C4-2B (cell line): ENCODE data around the gene EXOC6B.

ENCODE experiments used
- H3K27ac ChIP-seq: fragments of 450-650 bp; 2 replicates; pipeline ENCODE4 v1.5.1; 2017
- ZFX ChIP-seq: fragments of 450-650 bp; IDR thresholded peaks from 2 replicates; pipeline ENCODE4 v1.6.1; 2017
- TF ChIP-seq, protein P1 (sequence below): fragments of 450-650 bp; conservative IDR thresholded peaks from 2 replicates; pipeline ENCODE4 v1.5.1; 2017; ENCODE audit warnings: mild to moderate bottlenecking

Gene EXOC6B

DNA sequence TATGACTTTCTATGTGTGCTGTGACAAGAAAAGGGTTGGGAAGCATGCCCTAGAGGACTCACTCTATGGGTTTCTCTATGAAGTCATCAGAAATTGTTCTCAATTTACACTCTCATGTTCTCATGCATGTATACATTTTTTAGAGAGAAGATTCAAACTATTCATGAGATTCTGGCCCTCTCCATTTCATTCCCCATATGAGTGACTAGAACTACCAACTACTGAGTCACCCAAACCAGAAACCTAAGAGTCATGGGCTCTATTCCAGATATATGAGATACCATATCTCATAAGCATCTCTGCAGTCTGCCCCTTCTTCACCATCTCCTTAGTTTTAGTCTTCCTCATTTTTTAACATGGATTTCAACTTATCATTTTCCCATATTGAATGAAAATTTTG, 87.7 kb downstream of the EXOC6B start:
- TF ChIP-seq, protein P1, sequence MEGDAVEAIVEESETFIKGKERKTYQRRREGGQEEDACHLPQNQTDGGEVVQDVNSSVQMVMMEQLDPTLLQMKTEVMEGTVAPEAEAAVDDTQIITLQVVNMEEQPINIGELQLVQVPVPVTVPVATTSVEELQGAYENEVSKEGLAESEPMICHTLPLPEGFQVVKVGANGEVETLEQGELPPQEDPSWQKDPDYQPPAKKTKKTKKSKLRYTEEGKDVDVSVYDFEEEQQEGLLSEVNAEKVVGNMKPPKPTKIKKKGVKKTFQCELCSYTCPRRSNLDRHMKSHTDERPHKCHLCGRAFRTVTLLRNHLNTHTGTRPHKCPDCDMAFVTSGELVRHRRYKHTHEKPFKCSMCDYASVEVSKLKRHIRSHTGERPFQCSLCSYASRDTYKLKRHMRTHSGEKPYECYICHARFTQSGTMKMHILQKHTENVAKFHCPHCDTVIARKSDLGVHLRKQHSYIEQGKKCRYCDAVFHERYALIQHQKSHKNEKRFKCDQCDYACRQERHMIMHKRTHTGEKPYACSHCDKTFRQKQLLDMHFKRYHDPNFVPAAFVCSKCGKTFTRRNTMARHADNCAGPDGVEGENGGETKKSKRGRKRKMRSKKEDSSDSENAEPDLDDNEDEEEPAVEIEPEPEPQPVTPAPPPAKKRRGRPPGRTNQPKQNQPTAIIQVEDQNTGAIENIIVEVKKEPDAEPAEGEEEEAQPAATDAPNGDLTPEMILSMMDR, result no peak
- no peak for TF ChIP-seq ZFX
- no peak overlapping the region for H3K27ac ChIP-seq

DNA sequence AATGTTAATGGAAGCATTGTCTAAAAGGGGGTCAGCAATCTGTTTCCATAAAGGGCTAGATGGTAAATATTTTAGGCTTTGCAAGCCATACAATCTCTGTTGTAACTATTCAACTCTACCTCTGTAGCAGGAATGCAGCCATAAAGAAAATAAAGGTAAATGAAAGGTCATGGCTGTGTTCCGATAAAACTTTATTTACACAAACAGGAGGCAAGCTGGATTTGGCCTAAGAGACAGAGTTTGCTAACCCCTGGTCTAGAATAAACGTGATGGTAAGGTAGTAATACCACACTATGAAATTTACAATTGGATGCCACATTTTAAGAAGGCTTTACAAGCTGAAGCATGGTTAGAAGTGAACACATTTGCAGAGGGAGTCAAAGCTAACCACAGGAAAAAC, 91.4 kb downstream of the EXOC6B start:
- no peak for TF ChIP-seq ZFX
- TF ChIP-seq, protein P1, result no peak
- no peak overlapping the region for H3K27ac ChIP-seq

DNA sequence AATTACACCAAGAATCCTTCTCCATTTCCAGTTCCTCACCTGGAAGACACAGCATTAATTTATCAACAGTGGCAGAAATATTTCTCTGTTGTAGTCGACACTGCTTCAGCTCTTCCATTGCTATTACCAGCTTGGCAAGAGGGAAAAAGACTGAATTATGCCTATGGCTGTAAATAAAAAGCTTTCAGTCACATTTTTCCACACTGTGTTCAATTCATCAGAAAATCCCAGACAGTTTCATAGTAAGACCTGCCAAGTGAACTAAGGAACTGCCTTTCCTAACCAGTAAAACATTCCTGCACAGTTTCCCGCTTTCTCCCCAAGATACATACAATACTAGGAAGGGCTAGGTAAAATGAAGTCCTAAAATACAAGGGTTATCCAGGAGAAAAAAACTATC, 94.7 kb downstream of the EXOC6B start:
- no peak for TF ChIP-seq ZFX
- TF ChIP-seq, protein P1, result no peak
- no peak overlapping the region for H3K27ac ChIP-seq

DNA sequence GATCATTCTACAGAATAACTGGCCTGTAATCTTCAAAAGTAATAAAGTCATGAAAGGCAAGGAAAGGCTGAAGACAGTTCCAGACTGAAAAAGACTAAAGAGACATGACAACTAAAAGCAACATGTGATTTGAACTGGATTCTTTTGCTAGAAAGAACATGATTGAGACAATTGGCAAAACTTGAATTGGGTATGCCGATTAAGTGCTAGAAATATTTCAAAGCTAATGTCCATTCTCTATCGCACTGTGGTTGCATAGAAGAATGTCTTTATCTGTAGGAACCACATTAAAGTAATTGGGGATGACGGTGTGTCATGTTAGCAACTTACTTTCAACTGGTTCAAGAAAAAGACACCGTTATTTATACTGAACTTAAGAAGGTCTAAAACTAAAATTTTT, 98.5 kb downstream of the EXOC6B start:
- no peak for TF ChIP-seq ZFX
- TF ChIP-seq, protein P1, result no peak

DNA sequence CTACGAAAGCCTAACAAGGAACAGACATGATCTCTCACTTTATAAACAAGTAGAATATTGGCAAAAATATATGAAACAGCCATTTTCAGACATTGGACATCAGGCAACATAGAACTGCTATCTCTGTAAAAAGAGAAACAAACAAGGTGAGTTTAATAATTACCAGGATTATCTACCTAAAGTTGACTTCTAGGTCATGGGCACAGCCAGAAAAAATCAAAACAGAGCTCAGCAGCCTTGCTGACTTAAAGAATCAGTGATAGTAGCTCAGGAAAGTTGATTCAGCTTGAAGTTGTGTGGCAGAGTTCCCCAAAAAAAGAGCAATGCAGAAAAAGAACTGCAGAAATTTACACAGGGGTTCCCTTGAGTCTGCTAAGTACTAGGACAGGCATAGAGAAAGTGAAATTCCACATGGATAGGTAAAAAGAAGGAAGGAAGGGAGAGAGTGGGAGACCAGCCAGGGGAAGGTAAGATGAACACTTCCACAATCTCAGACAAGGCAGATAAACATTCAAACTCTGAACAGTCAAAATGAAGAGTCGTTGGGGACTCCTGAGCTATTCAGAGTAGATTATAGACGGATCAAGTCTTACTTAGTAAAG, 102.0 kb downstream of the EXOC6B start:
- no peak overlapping the region for H3K27ac ChIP-seq
- TF ChIP-seq ZFX, result no peak
- TF ChIP-seq, protein P1, result no peak

More for the DNA sequence above, 98.5 kb downstream of the EXOC6B start:
- no peak overlapping the region for H3K27ac ChIP-seq

DNA sequence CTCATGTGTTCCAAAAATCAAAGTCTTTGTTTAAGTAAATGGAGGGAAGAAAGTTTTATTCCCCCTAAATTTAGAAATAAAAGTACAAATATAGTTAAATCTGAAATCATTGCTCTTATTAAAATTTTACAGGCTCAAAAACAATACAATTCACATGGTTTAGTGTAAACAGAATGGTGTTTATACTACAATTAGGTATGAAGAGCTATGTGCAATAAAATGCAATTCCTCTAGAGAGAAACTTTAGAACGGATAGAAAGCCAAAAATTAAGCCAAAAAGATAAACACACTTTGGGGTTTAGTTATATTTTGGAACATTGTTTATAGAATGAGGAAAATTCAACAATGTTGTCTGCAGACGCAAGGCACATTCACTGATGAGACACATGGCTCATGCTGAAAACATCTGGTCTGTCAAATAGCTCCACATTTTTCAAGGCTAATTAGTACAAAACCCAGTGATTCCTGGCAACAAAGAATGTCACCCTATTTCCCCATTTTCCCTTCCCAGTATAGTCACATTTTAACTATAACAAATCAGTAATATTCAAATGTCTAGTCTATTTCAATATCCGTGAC, 103.3 kb downstream of the EXOC6B start:
- TF ChIP-seq, protein P1, result no peak
- TF ChIP-seq ZFX, result no peak
- no peak overlapping the region for H3K27ac ChIP-seq

DNA sequence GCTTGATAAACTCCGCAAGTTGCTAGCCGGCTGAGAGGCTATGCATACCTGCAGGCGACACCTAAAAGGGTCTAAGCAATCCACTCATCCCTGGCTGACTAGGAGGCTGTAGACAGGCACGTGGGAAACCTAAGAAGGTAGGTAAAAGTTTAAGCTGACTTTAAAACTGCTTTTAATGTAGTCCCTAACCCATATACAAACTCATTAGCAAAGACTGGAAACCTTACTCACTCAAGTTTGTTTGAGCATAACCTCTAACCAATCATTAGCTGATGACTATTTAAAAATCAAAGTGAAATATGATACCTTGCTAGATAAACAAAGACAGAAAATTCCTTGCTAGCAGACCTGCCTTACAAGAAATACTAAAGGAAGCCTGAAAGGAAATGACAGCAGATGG, 106.4 kb downstream of the EXOC6B start:
- peak overlapping the region; percentile 60; the same call in 1 of the 2 replicates for H3K27ac ChIP-seq
- TF ChIP-seq, protein P1, result no peak
- TF ChIP-seq ZFX, result no peak
